HEK293T (cell line): Measurements from ENCODE around the gene DOCK2.

Experiments used
- BHLHE40 ChIP-seq: fragments of 450-650 bp; IDR thresholded peaks from 2 replicates; pipeline ENCODE4 v1.6.1; 2016; ENCODE audit warnings: mild to moderate bottlenecking, moderate library complexity, borderline replicate concordance
- CTBP1 ChIP-seq: fragments of 450-650 bp; IDR thresholded peaks from 2 replicates; pipeline ENCODE4 v1.6.1; 2016; ENCODE audit warnings: borderline replicate concordance
- FOXK2 ChIP-seq: fragments of 450-650 bp; IDR thresholded peaks from 2 replicates; pipeline ENCODE4 v1.6.1; 2016; ENCODE audit warnings: mild to moderate bottlenecking
- FOXM1 ChIP-seq: fragments of 450-650 bp; IDR thresholded peaks from 2 replicates; pipeline ENCODE4 v1.6.1; 2017; ENCODE audit warnings: mild to moderate bottlenecking, borderline replicate concordance
- L3MBTL2 ChIP-seq: fragments of 450-650 bp; conservative IDR thresholded peaks from 2 replicates; pipeline ENCODE4 v1.6.1; 2016; ENCODE audit warnings: mild to moderate bottlenecking
- LEF1 ChIP-seq: fragments of 450-650 bp; IDR thresholded peaks from 2 replicates; pipeline ENCODE4 v1.6.1; 2017; ENCODE audit warnings: mild to moderate bottlenecking, borderline replicate concordance
- ZNF384 ChIP-seq: fragments of 450-650 bp; IDR thresholded peaks from 2 replicates; pipeline ENCODE4 v1.6.1; 2016

DNA sequence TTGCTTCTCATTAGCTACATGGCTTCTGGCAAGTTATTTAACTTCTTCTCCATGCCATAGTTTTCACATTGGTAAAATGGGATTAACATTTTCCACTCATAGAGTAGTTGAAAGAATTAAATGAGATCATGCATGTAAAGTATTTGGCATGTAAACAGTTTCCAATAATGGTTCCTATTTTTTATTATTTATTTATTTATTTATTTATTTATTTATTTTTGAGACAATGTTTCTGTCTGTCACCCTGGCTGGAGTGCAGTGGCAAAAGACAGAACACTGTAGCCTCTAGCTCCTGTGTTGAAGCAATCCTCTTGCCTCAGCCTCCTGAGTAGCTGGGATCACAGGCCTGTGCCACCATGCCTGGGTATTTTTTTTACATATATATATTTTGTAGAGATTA lies 117.7 kb downstream of the DOCK2 start:
- no peak for TF ChIP-seq LEF1
- TF ChIP-seq CTBP1: no peak
- no peak for TF ChIP-seq BHLHE40
- no peak for TF ChIP-seq FOXK2
- no peak for TF ChIP-seq L3MBTL2
- TF ChIP-seq FOXM1: no peak
- TF ChIP-seq ZNF384: no peak
